K562 (cell line): Measurements from ENCODE around the gene MDK. TPM values are rescaled to one million over a fixed set of nuclear protein-coding genes. Genes with fewer than 3 reads are reported as not detected.
A peak's percentile ranks its signal among the peaks of the same experiment; 100 is the strongest.

ENCODE experiments used
- ATF6 ChIP-seq: sonication (generic); formaldehyde crosslinking; IDR thresholded peaks from 2 replicates; pipeline ENCODE4 v1.4.0; 2020; ENCODE audit warnings: mild to moderate bottlenecking, missing genetic modification reagents
- BCOR ChIP-seq: fragments of 450-650 bp; IDR thresholded peaks from 2 replicates; pipeline ENCODE4 v1.6.1; 2016
- BRCA1 ChIP-seq, 2 experiments: fragments of 450-650 bp in 1 of 2; sonication (generic) in 1 of 2; formaldehyde crosslinking in 1 of 2; IDR thresholded peaks; 2 replicates each; pipeline versions ENCODE4 v1.5.0 to v1.6.1; 2017 to 2020; ENCODE audit warnings: mild to moderate bottlenecking in 1 of 2, missing genetic modification reagents in 1 of 2
- EGR1 ChIP-seq: fragments of 450-650 bp; conservative IDR thresholded peaks from 2 replicates; pipeline ENCODE4 v1.6.1; 2017; ENCODE audit warnings: mild to moderate bottlenecking
- GABPB2 ChIP-seq: fragments of 250-450 bp; sonication (Bioruptor Pico); conservative IDR thresholded peaks from 2 replicates; pipeline ENCODE4 v1.5.1; 2021; ENCODE audit warnings: mild to moderate bottlenecking
- HMGN3 ChIP-seq: IDR thresholded peaks from 2 replicates; pipeline ENCODE4 v1.6.1; 2011; ENCODE audit warnings: borderline replicate concordance, low read depth, mild to moderate bottlenecking, mixed read lengths, low read length; ENCODE audit not compliant: insufficient read length; ENCODE audit errors: extremely low read depth
- HNRNPL ChIP-seq: fragments of 200-400 bp; formaldehyde crosslinking; IDR thresholded peaks from 2 replicates; pipeline ENCODE4 v1.6.1; 2017; ENCODE audit warnings: low read depth, mild to moderate bottlenecking, low read length
- KHSRP ChIP-seq: fragments of 450-650 bp; IDR thresholded peaks from 2 replicates; pipeline ENCODE4 v1.6.1; 2017
- MAX ChIP-seq: sonication (generic); formaldehyde crosslinking; IDR thresholded peaks from 2 replicates; pipeline ENCODE4 v1.9.0; 2022; ENCODE audit warnings: mild to moderate bottlenecking, missing genetic modification reagents
- MTA3 ChIP-seq: fragments of 450-650 bp; formaldehyde crosslinking; IDR thresholded peaks from 2 replicates; pipeline ENCODE4 v1.6.1; 2017; ENCODE audit warnings: mild to moderate bottlenecking, borderline replicate concordance
- NFRKB ChIP-seq: fragments of 450-650 bp; IDR thresholded peaks from 2 replicates; pipeline ENCODE4 v1.6.1; 2016; ENCODE audit warnings: low read depth
- NR2C2 ChIP-seq, 2 experiments: fragments of 200-800 bp in 1 of 2; sonication (Bioruptor generic) in 1 of 2; sonication (generic) in 1 of 2; formaldehyde crosslinking in 1 of 2; IDR thresholded peaks; 2 replicates each; pipeline versions ENCODE4 v1.6.1 to v1.8.0; 2016 to 2022; ENCODE audit warnings: mild to moderate bottlenecking in 1 of 2, missing compliant biosample characterization in 1 of 2, missing genetic modification characterization in 1 of 2, missing genetic modification reagents in 1 of 2
- TBP ChIP-seq: optimal IDR thresholded peaks from 2 replicates; pipeline ENCODE3; 2011; ENCODE audit warnings: low read depth, low read length, improper control_type of control experiment
- TEAD4 ChIP-seq, 2 experiments: sonication (generic) in 1 of 2; formaldehyde crosslinking in 1 of 2; IDR thresholded peaks; 2 replicates each; pipeline versions ENCODE4 v1.6.1 to v1.8.0; 2012 to 2022; ENCODE audit warnings: borderline replicate concordance in 1 of 2, inconsistent platforms in 1 of 2, low read length in 1 of 2, mild to moderate bottlenecking in 1 of 2, missing genetic modification reagents in 1 of 2
- YBX1 ChIP-seq: fragments of 450-650 bp; IDR thresholded peaks from 2 replicates; pipeline ENCODE4 v1.7.1; 2016; ENCODE audit warnings: mild to moderate bottlenecking
- ZBTB2 ChIP-seq: fragments of 450-650 bp; IDR thresholded peaks from 2 replicates; pipeline ENCODE4 v1.6.1; 2016; ENCODE audit warnings: antibody characterized with exemption
- ZBTB43 ChIP-seq: sonication (generic); formaldehyde crosslinking; IDR thresholded peaks from 2 replicates; pipeline ENCODE4 v1.8.0; 2023; ENCODE audit warnings: mild to moderate bottlenecking, missing genetic modification reagents
- ZBTB7A ChIP-seq: IDR thresholded peaks from 2 replicates; pipeline ENCODE4 v1.6.1; 2011; ENCODE audit warnings: low read depth, mild to moderate bottlenecking, low read length, moderate library complexity, borderline replicate concordance; ENCODE audit not compliant: control insufficient read depth
- ZNF184 ChIP-seq: sonication (generic); formaldehyde crosslinking; IDR thresholded peaks from 2 replicates; pipeline ENCODE4 v1.5.0; 2020; ENCODE audit warnings: missing genetic modification reagents
- ZNF384 ChIP-seq: IDR thresholded peaks from 2 replicates; pipeline ENCODE4 v1.6.1; 2012; ENCODE audit warnings: low read depth, low read length, improper control_type of control experiment
- ZNF740 ChIP-seq, 3 experiments: fragments of 200-800 bp in 1 of 3; sonication (Bioruptor generic) in 1 of 3; sonication (generic) in 1 of 3; formaldehyde crosslinking in 1 of 3; IDR thresholded peaks; 2 replicates each; pipeline versions ENCODE4 v1.6.1 to v1.8.0; 2016 to 2022; ENCODE audit warnings: mild to moderate bottlenecking in 2 of 3, missing compliant biosample characterization in 2 of 3, missing genetic modification characterization in 2 of 3, missing genetic modification reagents in 1 of 3
- polyA plus RNA-seq, 8 experiments: library from polyadenylated mRNA; depleted of rRNA in 4 of 8; stranded (reverse) in 5 of 8; unstranded in 3 of 8; fragments of >200 nt; fragmentation: Nextera tagmentation in 2 of 8; fragmentation: Illumina TruSeq in 1 of 8; extraction: Ambion mirVana in 2 of 8; extraction: Trizol in 1 of 8; gene quantifications; 2 replicates each; pipeline versions ENCODE4 v1.2.1 to v1.2.3, GENCODE V29; 2011 to 2014; ENCODE audit warnings: inconsistent platforms in 1 of 8, missing spikeins in 1 of 8
- total RNA-seq, 7 experiments: library from RNA; depleted of rRNA in 6 of 7; stranded (reverse); fragments of >200 nt in 6 of 7; fragmentation: Illumina TruSeq in 2 of 7; extraction: Trizol in 2 of 7; gene quantifications; 2 replicates each; pipeline versions ENCODE4 v1.2.1 to v1.2.3, GENCODE V29; 2011 to 2021; ENCODE audit warnings: low replicate concordance in 1 of 7

Gene MDK
- total and polyA plus RNA-seq, 9 of the 15 experiments (the other 6 are each of a cell fraction or from before 2014, with no cell fraction given) = 20.7 to 700 (median 350) TPM

GRCh38 chr11:46380340-46381047 lies 975 bp upstream of the MDK start (continued):
- no peak for TF ChIP-seq YBX1
- peak; percentile 96 for TF ChIP-seq ZNF384
- TF ChIP-seq MAX (CRISPR knock-in tag) = no peak
- TF ChIP-seq HMGN3 = peak; percentile 31
- peak; percentile 54 for TF ChIP-seq MTA3
- TF ChIP-seq ATF6 (CRISPR knock-in tag) = no peak
- peak; percentile 98 for TF ChIP-seq EGR1
- TF ChIP-seq BRCA1 (IDR thresholded peaks at IDR 0.05) = no peak
- no peak for TF ChIP-seq BRCA1 (CRISPR knock-in tag; IDR thresholded peaks at IDR 0.05)
- TF ChIP-seq GABPB2 (CRISPR knock-in tag) = no peak
- 0 out of 2 replicates have a peak, but pooled peaks have one; percentile 2 for TF ChIP-seq HNRNPL
- TF ChIP-seq NR2C2 (CRISPR knock-in tag; IDR thresholded peaks at IDR 0.05) = no peak
- TF ChIP-seq NR2C2 (tag; IDR thresholded peaks at IDR 0.05) = peak; percentile 83
- peak; percentile 43; the same call in 1 of the 2 replicates for TF ChIP-seq BCOR
- TF ChIP-seq ZBTB43 = no peak
- no peak for TF ChIP-seq ZNF184 (CRISPR knock-in tag)
- no peak for TF ChIP-seq KHSRP
- TF ChIP-seq NFRKB = 0 out of 2 replicates have a peak, but pooled peaks have one; percentile 65
- TF ChIP-seq TBP = peak; percentile 10
- no peak for TF ChIP-seq ZNF740 (CRISPR knock-in tag; IDR thresholded peaks at IDR 0.05)
- TF ChIP-seq ZNF740 (tag; IDR thresholded peaks at IDR 0.05) = 0 out of 4 replicates have a peak, but pooled peaks of 1 of the 2 experiments have one; percentile 25
- no peak; the same call in 1 of the 2 replicates for TF ChIP-seq ZBTB7A
- peak; percentile 43; the same call in 1 of the 2 replicates for TF ChIP-seq TEAD4 (IDR thresholded peaks at IDR 0.05; ENCODE audit: low read length)
- no peak for TF ChIP-seq TEAD4 (CRISPR knock-in tag; IDR thresholded peaks at IDR 0.05; ENCODE audit: borderline replicate concordance)
- peak; percentile 37 for TF ChIP-seq ZBTB2
